GM04504 (cell line): ENCODE data around the gene ZNF212.
"Not testable (repeated sequence)": the region's sequence is repeated elsewhere in the genome, so short reads cannot be mapped to it uniquely, and the experiment has no call there.

ENCODE experiments used
- DNase-seq: peaks from one replicate; pipeline ENCODE4 v3.0.0-alpha.2; 2012; ENCODE audit warnings: low read depth

ZNF212 gene

DNA sequence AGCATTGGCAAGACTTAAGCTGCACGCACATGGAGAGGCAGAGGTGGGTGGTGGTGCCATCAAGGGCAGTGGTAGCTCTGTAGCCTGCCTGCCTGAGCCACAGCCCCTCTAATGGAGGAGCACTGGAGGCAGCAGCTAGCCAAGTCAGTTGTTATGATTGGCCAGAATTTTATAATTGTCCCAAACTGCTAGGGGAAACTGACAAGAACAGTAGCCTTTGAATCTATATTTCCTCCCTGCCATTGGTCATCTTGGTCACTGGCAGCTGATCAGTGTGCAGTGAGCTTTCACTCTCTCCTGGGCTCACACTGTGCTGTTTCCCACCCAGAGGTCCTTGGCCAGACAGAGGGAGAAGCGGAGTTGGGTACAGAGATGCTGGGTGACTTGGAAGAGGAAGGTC lies 12.9 kb downstream of the ZNF212 start:
- DNase-seq, result no peak

GRCh38 chr7:149253665-149254064 lies 14.2 kb downstream of the ZNF212 start:
- no peak for DNase-seq

DNA sequence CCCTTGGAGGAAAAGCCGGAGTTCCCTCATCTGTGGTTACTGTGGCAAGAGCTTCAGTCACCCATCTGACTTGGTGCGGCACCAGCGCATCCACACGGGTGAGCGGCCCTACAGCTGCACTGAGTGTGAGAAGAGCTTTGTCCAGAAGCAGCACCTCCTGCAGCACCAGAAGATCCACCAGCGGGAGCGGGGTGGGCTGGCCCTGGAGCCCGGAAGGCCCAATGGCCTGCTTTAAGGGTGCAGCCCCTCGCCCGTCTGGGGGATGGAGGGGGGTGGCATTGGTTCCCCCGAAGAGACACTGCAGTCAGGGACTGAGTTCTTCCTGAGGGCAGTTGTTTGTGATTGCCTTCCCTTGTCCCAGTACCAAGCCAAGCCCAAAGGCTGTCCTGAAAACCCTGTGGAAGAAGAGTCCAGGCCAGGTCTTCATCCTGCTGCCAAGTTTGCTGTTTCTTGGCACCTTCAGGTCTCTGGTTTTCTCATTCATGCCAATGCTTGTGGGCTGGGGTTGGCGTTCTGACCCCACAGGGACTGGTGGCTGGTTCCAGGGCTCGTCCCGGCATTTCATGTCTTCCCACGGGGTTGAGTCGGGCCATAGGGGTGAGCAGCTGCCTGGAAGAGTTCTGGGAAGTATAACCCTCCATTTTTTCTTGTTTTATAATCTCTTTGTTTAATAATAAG lies 14.9 kb downstream of the ZNF212 start:
- no peak for DNase-seq

- DNase-seq, result no peak
Measured at GRCh38 chr7:149255174-149255573, 15.7 kb downstream of the ZNF212 start.

DNA sequence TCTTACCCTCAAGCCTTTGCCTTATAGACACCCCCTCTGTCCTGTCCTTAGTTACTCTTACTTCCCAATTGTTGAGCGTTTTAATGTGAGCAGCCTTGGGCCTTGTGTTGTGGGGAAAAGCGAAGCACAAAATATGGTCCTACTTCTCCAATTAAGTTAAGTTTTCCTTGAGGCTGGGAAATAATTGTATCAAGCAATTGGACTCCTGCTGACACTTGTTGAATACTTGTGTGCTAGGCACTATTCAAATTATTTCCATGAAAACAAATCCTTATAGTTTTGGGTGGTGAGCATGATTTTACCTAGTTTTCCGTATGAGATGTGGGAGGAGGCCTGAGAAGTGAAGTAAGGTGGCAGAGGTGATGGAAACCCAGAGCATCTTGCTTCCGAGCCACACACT lies 17.1 kb downstream of the ZNF212 start:
- no peak for DNase-seq

GRCh38 chr7:149257146-149257545 lies 17.7 kb downstream of the ZNF212 start:
- no peak for DNase-seq

- DNase-seq, result peak; percentile 28
Measured at GRCh38 chr7:149261316-149261828, 21.9 kb downstream of the ZNF212 start.

- DNase-seq, result peak; percentile 80
Measured at GRCh38 chr7:149261829-149262617, 22.6 kb downstream of the ZNF212 start, which contains the start of gene ZNF783. TSS of gene ZNF783 (plus strand) at chr7:149262196. CDS start at chr7:149262334, 138 bp downstream.

- DNase-seq, result no peak
Measured at GRCh38 chr7:149266451-149266850, 27.0 kb downstream of the ZNF212 start.

GRCh38 chr7:149267733-149268132 lies 28.3 kb downstream of the ZNF212 start:
- DNase-seq, result no peak

DNA sequence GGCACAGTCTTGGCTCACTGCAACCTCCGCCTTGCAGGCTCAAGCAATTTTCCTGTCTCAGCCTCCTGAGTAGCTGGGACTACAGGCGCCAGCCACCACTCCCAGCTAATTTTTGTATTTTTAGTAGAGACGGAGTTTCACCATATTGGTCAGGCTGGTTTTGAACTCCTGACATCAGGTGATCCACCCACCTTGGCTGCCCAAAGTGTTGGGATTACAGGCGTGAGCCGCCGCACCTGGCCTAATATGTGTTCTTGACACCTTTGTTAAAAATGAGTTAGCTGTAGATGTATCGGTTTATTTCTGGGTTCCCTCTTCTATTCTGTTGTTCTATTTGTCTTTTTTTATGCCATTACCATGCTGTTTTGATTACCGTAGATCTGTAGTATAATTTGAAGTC lies 35.0 kb downstream of the ZNF212 start:
- DNase-seq, result not testable (repeated sequence)

- no peak for DNase-seq
Measured at GRCh38 chr7:149277871-149278270, 38.4 kb downstream of the ZNF212 start.

GRCh38 chr7:149278396-149278795 lies 38.9 kb downstream of the ZNF212 start:
- DNase-seq, result no peak

GRCh38 chr7:149279111-149279743 lies 39.8 kb downstream of the ZNF212 start:
- DNase-seq, result no peak

DNA sequence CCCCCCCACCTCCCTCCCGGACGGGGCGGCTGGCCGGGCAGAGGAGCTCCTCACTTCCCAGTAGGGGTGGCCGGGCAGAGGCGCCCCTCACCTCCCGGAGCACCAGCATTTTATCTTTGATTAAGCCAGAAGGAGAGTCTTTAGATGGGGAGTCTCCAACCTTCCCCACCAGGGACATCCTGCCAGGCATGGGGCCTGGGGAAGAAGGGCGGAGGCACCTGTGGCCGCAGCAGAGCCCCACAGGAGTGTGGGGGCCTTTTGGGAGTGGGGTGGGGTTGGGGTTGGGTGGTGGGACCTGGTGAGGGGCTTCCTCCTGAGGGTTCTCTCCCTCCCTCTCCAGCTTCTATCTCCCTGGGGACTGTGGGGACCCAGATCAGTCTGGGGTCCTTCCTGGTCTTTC lies 40.7 kb downstream of the ZNF212 start:
- no peak for DNase-seq

DNA sequence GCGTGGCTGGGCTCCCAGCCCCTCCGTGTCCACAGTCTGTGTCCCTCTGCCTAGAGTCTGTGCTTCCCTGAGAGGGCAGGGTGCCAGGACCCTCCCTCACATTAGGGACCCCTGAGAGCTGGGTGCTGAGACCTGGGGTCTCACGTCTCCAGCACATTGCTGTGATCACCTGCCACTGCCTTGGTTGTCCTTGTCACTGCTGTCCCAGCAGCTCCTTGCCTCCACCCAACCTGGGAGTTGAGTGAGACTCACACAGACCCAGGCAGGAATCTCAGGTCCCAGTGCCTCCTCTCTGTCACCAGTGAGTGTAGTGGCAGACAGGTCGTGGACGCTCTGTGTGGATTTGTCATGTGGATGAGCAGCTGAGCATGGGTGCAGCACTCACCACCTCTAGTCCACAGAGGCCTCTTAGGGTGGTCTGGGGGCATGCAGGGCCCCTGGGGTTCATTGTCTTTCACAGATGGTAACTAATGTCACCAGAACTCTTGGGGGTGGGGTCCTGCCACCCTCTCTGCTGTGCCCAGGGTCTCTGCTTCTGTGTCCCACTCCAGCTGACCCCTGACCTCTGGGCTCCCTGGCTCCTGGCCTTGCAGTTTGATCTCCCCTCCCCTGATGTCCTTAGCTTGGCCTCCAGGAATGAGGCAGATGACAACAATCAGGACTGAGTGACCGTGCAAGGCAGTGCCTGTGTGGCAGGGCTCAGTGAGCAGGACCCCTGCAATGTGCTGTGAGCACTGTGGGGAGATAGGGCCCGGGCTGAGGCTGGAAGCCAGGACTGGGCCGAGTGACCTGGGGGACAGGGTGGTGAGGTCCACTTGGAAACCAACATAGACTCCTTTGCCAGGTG lies 41.4 kb downstream of the ZNF212 start:
- DNase-seq, result no peak

DNA sequence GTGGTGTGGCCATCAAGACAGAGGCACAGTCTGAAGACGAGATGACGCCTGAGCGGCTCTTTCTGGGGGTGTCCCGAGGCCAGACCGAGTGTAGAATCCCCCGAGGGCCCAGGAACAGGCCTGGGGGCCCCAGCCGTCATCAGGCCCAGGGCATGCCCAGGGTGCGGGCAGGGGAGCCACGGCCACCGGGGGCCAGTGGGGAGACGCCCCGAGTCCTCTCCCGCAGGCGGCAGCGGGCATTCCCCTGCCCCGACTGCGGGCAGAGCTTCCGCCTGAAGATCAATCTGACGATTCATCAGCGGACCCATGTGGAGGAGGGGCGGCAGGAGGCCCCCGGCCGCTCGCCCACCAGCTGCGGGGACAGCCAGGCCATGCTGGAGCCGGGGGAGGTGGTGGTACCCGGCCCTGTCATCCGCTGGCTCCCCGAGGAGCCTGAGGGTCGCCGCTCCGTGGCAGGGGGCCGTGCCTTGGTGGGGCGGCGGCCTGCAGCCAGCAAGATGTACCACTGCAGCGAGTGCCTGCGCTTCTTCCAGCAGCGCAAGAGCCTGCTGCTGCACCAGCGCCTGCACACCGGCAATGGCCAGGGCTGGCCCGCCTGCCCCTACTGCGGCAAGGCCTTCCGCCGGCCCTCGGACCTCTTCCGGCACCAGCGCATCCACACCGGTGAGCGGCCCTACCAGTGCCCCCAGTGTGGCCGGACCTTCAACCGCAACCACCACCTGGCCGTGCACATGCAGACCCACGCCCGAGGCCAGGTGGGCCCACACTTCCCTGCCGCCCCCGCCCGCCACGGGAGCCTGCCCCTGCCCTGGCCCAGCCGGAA lies 42.3 kb downstream of the ZNF212 start:
- no peak for DNase-seq

DNA sequence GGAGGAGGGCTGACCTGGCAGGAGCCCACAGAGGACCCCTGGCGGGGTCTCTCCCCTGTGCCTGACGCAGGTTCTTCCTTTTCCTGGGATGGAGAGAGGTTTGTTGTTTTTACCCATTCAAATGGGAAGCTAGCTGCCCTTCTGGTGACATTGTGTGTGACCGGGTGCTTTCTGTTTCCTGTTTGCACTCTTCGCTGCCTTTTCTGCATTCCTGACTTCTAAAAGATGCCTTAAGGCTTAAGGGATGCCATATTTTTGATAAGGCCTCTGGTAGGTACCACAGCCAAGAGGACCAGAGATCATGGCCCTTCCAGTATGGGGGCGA lies 42.8 kb downstream of the ZNF212 start:
- DNase-seq, result no peak

GRCh38 chr7:149283321-149283720 lies 43.9 kb downstream of the ZNF212 start:
- DNase-seq, result no peak

GRCh38 chr7:149284343-149284742 lies 44.9 kb downstream of the ZNF212 start:
- no peak for DNase-seq
